Esophagus muscularis mucosa (tissue), 3 donors: ENCODE data around the gene RAB3B.
"Not testable (repeated sequence)": the region's sequence is repeated elsewhere in the genome, so short reads cannot be mapped to it uniquely, and the experiment has no call there.

Experiments
- POLR2A ChIP-seq: fragments of 450-650 bp; IDR thresholded peaks from one replicate; pipeline ENCODE4 v1.6.1; 2017; ENCODE audit warnings: antibody characterized with exemption, moderate library complexity, mild to moderate bottlenecking, low read depth
- TF ChIP-seq, protein P1 (sequence below), 3 experiments: fragments of 200-600 bp in 2 of 3; fragments of 450-650 bp in 1 of 3; sonication (generic) in 2 of 3; IDR thresholded peaks; one replicate each; pipeline ENCODE4 v1.5.1; 2017 to 2019; ENCODE audit warnings: antibody characterized with exemption in 3 of 3, mild to moderate bottlenecking in 2 of 3, moderate library complexity in 1 of 3

DNA sequence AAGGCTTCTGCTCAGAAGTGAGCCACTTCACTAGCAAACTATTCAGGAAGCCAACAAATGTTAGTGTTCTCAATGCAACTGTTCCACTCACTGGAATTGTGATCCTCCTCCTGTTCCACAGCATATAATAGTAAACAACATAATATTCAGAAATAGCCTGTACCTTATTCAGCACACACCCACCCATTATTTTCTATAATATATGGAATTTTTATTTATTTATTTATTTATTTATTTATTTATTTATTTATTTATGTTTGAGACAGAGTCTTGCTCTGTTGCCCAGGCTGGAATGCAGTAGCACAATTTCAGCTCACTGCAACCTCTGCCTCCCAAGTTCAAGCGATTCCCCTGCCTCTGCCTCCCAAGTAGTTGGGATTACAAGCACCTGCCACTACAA, 117.2 kb downstream of the RAB3B start:
- TF ChIP-seq, protein P1, sequence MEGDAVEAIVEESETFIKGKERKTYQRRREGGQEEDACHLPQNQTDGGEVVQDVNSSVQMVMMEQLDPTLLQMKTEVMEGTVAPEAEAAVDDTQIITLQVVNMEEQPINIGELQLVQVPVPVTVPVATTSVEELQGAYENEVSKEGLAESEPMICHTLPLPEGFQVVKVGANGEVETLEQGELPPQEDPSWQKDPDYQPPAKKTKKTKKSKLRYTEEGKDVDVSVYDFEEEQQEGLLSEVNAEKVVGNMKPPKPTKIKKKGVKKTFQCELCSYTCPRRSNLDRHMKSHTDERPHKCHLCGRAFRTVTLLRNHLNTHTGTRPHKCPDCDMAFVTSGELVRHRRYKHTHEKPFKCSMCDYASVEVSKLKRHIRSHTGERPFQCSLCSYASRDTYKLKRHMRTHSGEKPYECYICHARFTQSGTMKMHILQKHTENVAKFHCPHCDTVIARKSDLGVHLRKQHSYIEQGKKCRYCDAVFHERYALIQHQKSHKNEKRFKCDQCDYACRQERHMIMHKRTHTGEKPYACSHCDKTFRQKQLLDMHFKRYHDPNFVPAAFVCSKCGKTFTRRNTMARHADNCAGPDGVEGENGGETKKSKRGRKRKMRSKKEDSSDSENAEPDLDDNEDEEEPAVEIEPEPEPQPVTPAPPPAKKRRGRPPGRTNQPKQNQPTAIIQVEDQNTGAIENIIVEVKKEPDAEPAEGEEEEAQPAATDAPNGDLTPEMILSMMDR (IDR thresholded peaks at IDR 0.05) = not testable (repeated sequence)
- not testable (repeated sequence) for TF ChIP-seq POLR2A
